GM23248 (cell line): ENCODE results near the gene RDH16. TPM values are rescaled to one million over a fixed set of nuclear protein-coding genes. Genes with fewer than 3 reads are reported as not detected.
A peak's percentile ranks its signal among the peaks of the same experiment; 100 is the strongest.

Source experiments
- DNase-seq: peaks from one replicate; pipeline ENCODE4 v3.0.0-alpha.2; 2015
- H2AFZ ChIP-seq: fragments of 200-600 bp; sonication (generic); 2 replicates; pipeline ENCODE4 v1.6.1; 2016; ENCODE audit warnings: antibody characterized with exemption
- H3F3A ChIP-seq: fragments of 200-600 bp; sonication (generic); 2 replicates; pipeline ENCODE4 v1.6.1; 2016; ENCODE audit warnings: mild to moderate bottlenecking, antibody characterized with exemption, mixed run types; ENCODE audit not compliant: insufficient read depth
- H3K27ac ChIP-seq: fragments of 200-600 bp; sonication (generic); 2 replicates; pipeline ENCODE4 v1.5.1; 2016; ENCODE audit warnings: mild to moderate bottlenecking
- H3K27me3 ChIP-seq: fragments of 200-600 bp; sonication (generic); replicated peaks from 2 replicates; pipeline ENCODE4 v1.6.1; 2016; ENCODE audit warnings: mild to moderate bottlenecking; ENCODE audit not compliant: insufficient read depth
- H3K36me3 ChIP-seq: fragments of 200-600 bp; sonication (generic); 2 replicates; pipeline ENCODE4 v1.6.1; 2016; ENCODE audit warnings: low read depth, mild to moderate bottlenecking
- H3K4me1 ChIP-seq: fragments of 200-600 bp; sonication (generic); 2 replicates; pipeline ENCODE4 v1.6.1; 2016; ENCODE audit warnings: mild to moderate bottlenecking; ENCODE audit not compliant: insufficient read depth
- H3K4me2 ChIP-seq: fragments of 200-600 bp; sonication (generic); one replicate; pipeline ENCODE4 v1.6.1; 2016; ENCODE audit warnings: mild to moderate bottlenecking; ENCODE audit not compliant: unreplicated experiment
- H3K4me3 ChIP-seq: fragments of 200-600 bp; sonication (generic); 2 replicates; pipeline ENCODE4 v1.5.1; 2016; ENCODE audit warnings: mild to moderate bottlenecking
- H3K79me2 ChIP-seq: fragments of 200-600 bp; sonication (generic); 2 replicates; pipeline ENCODE4 v1.6.1; 2016; ENCODE audit warnings: mild to moderate bottlenecking; ENCODE audit not compliant: insufficient read depth
- H3K9ac ChIP-seq: fragments of 200-600 bp; sonication (generic); 2 replicates; pipeline ENCODE4 v1.6.1; 2016; ENCODE audit warnings: mild to moderate bottlenecking
- H3K9me2 ChIP-seq: fragments of 200-600 bp; sonication (generic); 2 replicates; pipeline ENCODE4 v1.6.1; 2016; ENCODE audit warnings: mixed run types, mild to moderate bottlenecking, moderate library complexity; ENCODE audit not compliant: insufficient read depth
- H3K9me3 ChIP-seq: fragments of 200-600 bp; sonication (generic); one replicate; pipeline ENCODE4 v1.6.1; 2017; ENCODE audit warnings: low read depth
- H4K20me1 ChIP-seq: fragments of 200-600 bp; sonication (generic); 2 replicates; pipeline ENCODE4 v1.6.0; 2016; ENCODE audit not compliant: insufficient read depth
- EZH2 ChIP-seq: fragments of 200-600 bp; sonication (generic); IDR thresholded peaks from 2 replicates; pipeline ENCODE4 v1.6.1; 2018; ENCODE audit warnings: antibody characterized with exemption, mild to moderate bottlenecking; ENCODE audit not compliant: insufficient read depth, poor library complexity, severe bottlenecking
- EZH2phosphoT487 ChIP-seq: fragments of 200-600 bp; sonication (generic); IDR thresholded peaks from 2 replicates; pipeline ENCODE4 v1.6.1; 2018; ENCODE audit warnings: antibody characterized with exemption, moderate library complexity, mild to moderate bottlenecking, low read depth; ENCODE audit not compliant: insufficient read depth
- WGBS, 2 experiments: methylation state at CpG; one replicate each; pipeline ENCODE4 v1.1.6; 2015 to 2017; ENCODE audit warnings: low lambda C conversion rate in 2 of 2, low coverage in 1 of 2; ENCODE audit errors: missing lambda C conversion rate in 2 of 2; 5-methylcytosine and 5-hydroxymethylcytosine counted together
- in situ Hi-C: fragments of 300-500 bp; cut with MboI; formaldehyde crosslinking; loops from 2 replicates; pipeline ENCODE4 v1.15.0; 2020
- polyA plus RNA-seq: library from polyadenylated mRNA; unstranded; fragments of >200 nt; fragmentation: Nextera tagmentation; extraction: Ambion mirVana; gene quantifications from 2 replicates; pipeline ENCODE4 v1.2.1, GENCODE V29; 2016
- total RNA-seq: library from RNA; depleted of rRNA; stranded (reverse); fragments of >200 nt; shearing (Covaris generic); gene quantifications from 2 replicates; pipeline ENCODE4 v1.2.3, GENCODE V29; 2014

RDH16 gene
- total and polyA plus RNA-seq, 2 experiments from 2014 or later: not detected

DNA sequence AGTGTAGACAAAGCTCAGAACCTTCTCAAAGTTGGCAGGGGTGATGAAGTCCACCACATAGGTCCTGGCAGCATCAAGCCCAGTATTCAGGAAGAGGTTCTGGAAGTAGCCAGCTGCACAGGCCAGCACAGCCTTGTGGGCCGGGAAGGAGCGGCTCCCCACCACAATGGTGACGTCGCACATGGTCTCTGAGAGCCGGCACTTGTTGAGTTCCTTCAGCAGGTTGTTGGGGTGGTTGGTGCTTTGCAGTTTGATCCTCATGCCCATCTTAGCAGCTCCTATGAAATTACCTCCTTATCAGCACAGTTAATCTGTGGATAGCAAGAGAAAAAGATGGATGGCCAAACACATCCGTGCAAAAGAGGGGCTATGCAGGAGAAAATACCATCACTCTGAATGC, 47.2 kb upstream of the RDH16 start:
- no peak overlapping the region for H3K4me3 ChIP-seq
- H4K20me1 ChIP-seq: no peaks in the 10 kb centered on the region; the same call in 1 of the 2 replicates
- no peak overlapping the region for H2AFZ ChIP-seq

DNA sequence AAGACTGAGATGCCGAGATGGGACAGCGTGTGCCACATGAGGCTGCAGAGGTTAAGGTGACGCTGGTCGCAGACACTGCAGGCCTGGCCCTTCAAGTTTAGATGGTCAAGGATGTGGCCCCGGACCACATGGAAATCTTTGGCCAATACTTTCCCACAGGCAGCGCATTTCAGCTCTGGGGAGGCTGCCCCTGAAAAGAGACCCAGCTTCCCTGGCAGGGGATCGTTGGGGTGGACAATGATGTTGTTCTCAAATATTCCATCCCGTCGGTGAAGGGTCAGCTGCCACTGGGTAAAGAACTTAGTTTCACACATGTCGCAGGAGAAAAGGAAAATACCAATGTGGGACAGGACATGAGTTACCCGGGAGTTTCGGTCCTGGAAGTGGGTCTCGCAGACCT, 46.0 kb upstream of the RDH16 start:
- no peak overlapping the region for H3K4me2 ChIP-seq
- H3K4me1 ChIP-seq: peaks cover 18% of the 10 kb centered on the region
- H3K4me3 ChIP-seq: no peak overlapping the region
- H3F3A ChIP-seq: peaks cover 22% of the 10 kb centered on the region; the same call in 1 of the 2 replicates
- no peak overlapping the region for H3K27ac ChIP-seq
- H3K79me2 ChIP-seq: peaks cover 59% of the 10 kb centered on the region
- peaks cover 8% of the 10 kb centered on the region; the same call in 1 of the 2 replicates for H3K36me3 ChIP-seq
- no peaks in the 10 kb centered on the region for H3K9me3 ChIP-seq
- whole genome bisulfite sequencing, 2 experiments: 83 to 85% methylated on average over 13 of the region's 13 CpGs
- no peak overlapping the region for H3K9ac ChIP-seq
- in situ Hi-C loops: no loop called here
- H4K20me1 ChIP-seq: no peaks in the 10 kb centered on the region; the same call in 1 of the 2 replicates
- H3K9me2 ChIP-seq: no peaks in the 10 kb centered on the region
- no peaks in the 10 kb centered on the region for H3K27me3 ChIP-seq
- H2AFZ ChIP-seq: no peak overlapping the region
- TF ChIP-seq EZH2 (no peak), EZH2phosphoT487 (no peak)
- DNase-seq: no peak

More for the DNA sequence above, 47.2 kb upstream of the RDH16 start:
- Histone ChIP-seq H3K9ac (no peak overlapping the region), H3K4me1 (peaks cover 14% of the 10 kb centered on the region), H3K27ac (no peak overlapping the region), H3K36me3 (peaks cover 8% of the 10 kb centered on the region; the same call in 1 of the 2 replicates), H3K79me2 (peaks cover 48% of the 10 kb centered on the region), H3K9me3 (no peaks in the 10 kb centered on the region), H3K9me2 (no peaks in the 10 kb centered on the region), H3K27me3 (no peaks in the 10 kb centered on the region), H3F3A (peaks cover 22% of the 10 kb centered on the region; the same call in 1 of the 2 replicates), H3K4me2 (peak overlapping the region; percentile 97)
- in situ Hi-C loops: no loop called here
- no peak for DNase-seq
- WGBS, 2 experiments: 61 to 65% methylated on average over 6 of the region's 6 CpGs
- TF ChIP-seq EZH2phosphoT487 (no peak), EZH2 (no peak)

DNA sequence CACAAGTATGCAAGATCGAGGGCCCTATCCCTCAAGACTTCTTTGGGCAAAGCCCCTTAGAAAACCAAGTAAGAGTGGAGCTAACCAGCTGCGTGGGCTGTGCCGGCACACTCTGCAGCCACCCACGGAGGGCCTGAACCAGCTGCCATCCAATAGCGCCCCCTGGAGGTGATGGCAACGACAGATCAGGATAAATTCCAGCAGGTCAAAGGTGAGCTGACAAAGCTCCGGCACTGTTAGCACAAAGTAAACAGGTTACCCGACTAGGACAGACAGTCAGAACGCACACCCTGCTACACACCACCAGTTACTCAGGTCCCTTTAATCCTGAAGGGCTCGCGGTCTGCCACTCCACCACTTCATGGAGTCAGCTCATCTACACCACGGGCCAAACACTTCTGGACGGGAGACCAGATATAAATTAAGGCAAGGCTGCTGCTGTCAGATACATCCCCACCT, 44.1 kb upstream of the RDH16 start:
- WGBS, 2 experiments: 44 to 45% methylated on average over 13 of the region's 13 CpGs
- Histone ChIP-seq H3K36me3 (peaks cover 8% of the 10 kb centered on the region; the same call in 1 of the 2 replicates), H3K9ac (no peak overlapping the region), H3K27ac (no peak overlapping the region), H3K9me2 (no peaks in the 10 kb centered on the region), H3K9me3 (no peaks in the 10 kb centered on the region), H3K4me2 (no peak overlapping the region), H3K27me3 (no peaks in the 10 kb centered on the region), H3K4me1 (peaks cover 18% of the 10 kb centered on the region), H4K20me1 (no peaks in the 10 kb centered on the region; the same call in 1 of the 2 replicates), H3K4me3 (no peak overlapping the region), H3K79me2 (peaks cover 62% of the 10 kb centered on the region), H3F3A (peaks cover 22% of the 10 kb centered on the region; the same call in 1 of the 2 replicates), H2AFZ (no peak overlapping the region)
- DNase-seq: peak; percentile 69
- in situ Hi-C loops: no loop called here
- TF ChIP-seq EZH2 (no peak), EZH2phosphoT487 (no peak)

DNA sequence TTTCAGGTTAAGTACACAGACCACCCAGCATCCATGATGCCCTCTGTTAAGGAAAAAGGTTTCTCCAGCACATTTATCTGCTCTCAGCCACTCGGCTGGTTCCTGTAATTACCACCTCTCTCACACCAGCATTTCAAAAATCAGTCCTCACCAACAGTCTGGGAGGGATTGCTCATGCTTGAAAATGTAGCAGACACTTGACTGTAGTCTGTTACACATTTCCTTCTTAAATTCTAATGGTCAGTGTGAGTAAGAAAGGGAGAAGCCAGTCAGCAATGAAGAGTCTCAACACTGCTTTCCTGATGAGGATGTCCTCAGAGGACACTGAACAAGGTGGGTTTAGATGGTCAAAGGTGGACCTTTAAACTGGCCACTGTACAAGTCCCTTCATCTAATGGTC, 43.0 kb upstream of the RDH16 start:
- Histone ChIP-seq H3K9me2 (no peaks in the 10 kb centered on the region), H3K4me1 (peaks cover 17% of the 10 kb centered on the region), H3K27ac (no peak overlapping the region), H3K79me2 (peaks cover 57% of the 10 kb centered on the region), H2AFZ (no peak overlapping the region), H3K4me3 (no peak overlapping the region), H3K9ac (no peak overlapping the region), H4K20me1 (no peaks in the 10 kb centered on the region; the same call in 1 of the 2 replicates), H3K9me3 (no peaks in the 10 kb centered on the region), H3K36me3 (peaks cover 8% of the 10 kb centered on the region; the same call in 1 of the 2 replicates), H3K4me2 (no peak overlapping the region), H3F3A (peaks cover 22% of the 10 kb centered on the region; the same call in 1 of the 2 replicates), H3K27me3 (no peaks in the 10 kb centered on the region)
- WGBS, 2 experiments: 26 to 35% methylated on average over 1 of the region's 1 CpG
- peak; percentile 67 for DNase-seq
- TF ChIP-seq EZH2: no peak
- TF ChIP-seq EZH2phosphoT487: no peak
- in situ Hi-C loops: no loop called here

DNA sequence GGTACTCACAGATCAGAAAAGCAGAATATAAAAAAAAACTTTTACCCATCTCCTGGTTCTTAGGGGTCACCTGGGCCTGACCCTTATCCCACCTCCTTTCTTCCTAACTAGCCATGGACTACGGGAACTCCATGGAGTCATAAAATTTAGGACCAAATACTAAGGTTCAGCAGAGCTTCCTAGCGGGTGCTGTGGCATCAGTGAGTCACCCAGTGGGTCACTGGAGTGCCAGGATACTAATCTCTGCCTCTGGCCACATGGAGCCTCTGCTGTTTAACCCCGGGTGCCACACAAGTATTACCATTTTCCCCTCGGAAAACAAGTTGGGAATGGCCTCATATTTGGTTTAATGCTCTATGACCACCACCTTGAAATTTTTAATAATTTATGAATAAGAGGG, 42.0 kb upstream of the RDH16 start:
- WGBS, 2 experiments: 81 to 85% methylated on average over 4 of the region's 4 CpGs
- H3K36me3 ChIP-seq: peaks cover 8% of the 10 kb centered on the region; the same call in 1 of the 2 replicates

More for the DNA sequence above, 42.0 kb upstream of the RDH16 start:
- Histone ChIP-seq H3K4me2 (no peak overlapping the region), H3K27me3 (no peaks in the 10 kb centered on the region), H3K9me2 (no peaks in the 10 kb centered on the region), H4K20me1 (no peaks in the 10 kb centered on the region; the same call in 1 of the 2 replicates), H3K4me3 (no peak overlapping the region), H3K79me2 (peaks cover 48% of the 10 kb centered on the region), H3K9ac (no peak overlapping the region), H3K4me1 (peaks cover 11% of the 10 kb centered on the region), H2AFZ (no peak overlapping the region), H3K27ac (no peak overlapping the region), H3K9me3 (no peaks in the 10 kb centered on the region), H3F3A (peaks cover 22% of the 10 kb centered on the region; the same call in 1 of the 2 replicates)
- DNase-seq: peak; percentile 55
- TF ChIP-seq EZH2phosphoT487 (no peak), EZH2 (no peak)
- in situ Hi-C loops: no loop called here
